HUES6 (cell line): ENCODE results near the gene ZFX.

Experiments used
- H3K27ac ChIP-seq: 2 replicates; pipeline ENCODE4 v1.7.0; 2013; ENCODE audit warnings: low read depth, mild to moderate bottlenecking, low read length, inconsistent platforms
- H3K27me3 ChIP-seq: 2 replicates; pipeline ENCODE4 v1.6.1; 2013; ENCODE audit warnings: low read length; ENCODE audit not compliant: control insufficient read depth, insufficient read depth
- H3K36me3 ChIP-seq: 2 replicates; pipeline ENCODE4 v1.6.1; 2013; ENCODE audit warnings: low read length; ENCODE audit not compliant: control insufficient read depth, insufficient read depth
- H3K4me1 ChIP-seq: 2 replicates; pipeline ENCODE4 v1.6.1; 2013; ENCODE audit warnings: low read length; ENCODE audit not compliant: control insufficient read depth, insufficient read depth
- H3K4me3 ChIP-seq: 2 replicates; pipeline ENCODE4 v1.5.1; 2013; ENCODE audit warnings: low read depth, low read length
- H3K9ac ChIP-seq: one replicate; pipeline ENCODE4 v1.6.1; 2013; ENCODE audit warnings: mild to moderate bottlenecking, low read length
- H3K9me3 ChIP-seq: 2 replicates; pipeline ENCODE4 v1.6.1; 2013; ENCODE audit warnings: low read depth, low read length; ENCODE audit not compliant: control insufficient read depth, insufficient read depth

Gene ZFX

DNA sequence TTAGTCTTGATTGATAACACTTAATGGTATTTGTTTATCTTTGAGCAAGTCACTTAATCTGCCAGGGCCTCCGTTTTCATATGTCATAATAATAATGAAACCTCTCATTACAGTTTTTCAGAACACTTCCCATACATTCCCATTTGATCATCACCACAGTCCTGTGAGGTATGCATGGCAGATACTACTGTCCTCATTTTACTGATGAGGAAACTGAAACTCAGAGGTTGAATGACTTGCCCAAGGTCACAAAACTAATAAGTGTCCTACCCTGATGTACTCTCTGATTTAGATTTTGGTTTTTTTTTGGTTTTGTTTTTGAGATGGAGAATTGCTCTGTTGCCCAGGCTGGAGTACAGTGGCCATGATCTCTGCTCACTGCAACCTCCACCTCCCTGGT, 25.7 kb downstream of the ZFX start:
- no peaks in the 10 kb centered on the region for H3K9me3 ChIP-seq
- H3K27ac ChIP-seq = no peak overlapping the region
- no peak overlapping the region for H3K4me3 ChIP-seq
- peaks cover 60% of the 10 kb centered on the region for H3K36me3 ChIP-seq
- no peaks in the 10 kb centered on the region for H3K4me1 ChIP-seq
- H3K9ac ChIP-seq = no peak overlapping the region
- no peaks in the 10 kb centered on the region for H3K27me3 ChIP-seq

- H3K27me3 ChIP-seq = no peaks in the 10 kb centered on the region
- H3K27ac ChIP-seq = no peak overlapping the region
- H3K9me3 ChIP-seq = no peaks in the 10 kb centered on the region
- no peaks in the 10 kb centered on the region for H3K4me1 ChIP-seq
- H3K4me3 ChIP-seq = no peak overlapping the region
- peaks cover 69% of the 10 kb centered on the region for H3K36me3 ChIP-seq
- H3K9ac ChIP-seq = no peak overlapping the region
Measured at GRCh38 chrX:24178441-24178840, 28.9 kb downstream of the ZFX start.

GRCh38 chrX:24184018-24184417, 34.5 kb downstream of the ZFX start:
- Histone ChIP-seq H3K4me3 (no peak overlapping the region), H3K36me3 (peaks cover 37% of the 10 kb centered on the region), H3K9ac (no peak overlapping the region), H3K27me3 (no peaks in the 10 kb centered on the region), H3K4me1 (no peaks in the 10 kb centered on the region), H3K27ac (no peak overlapping the region), H3K9me3 (no peaks in the 10 kb centered on the region)

GRCh38 chrX:24186483-24186882, 37.0 kb downstream of the ZFX start:
- H3K9me3 ChIP-seq = no peaks in the 10 kb centered on the region
- H3K4me3 ChIP-seq = no peak overlapping the region
- H3K27me3 ChIP-seq = no peaks in the 10 kb centered on the region
- peaks cover 14% of the 10 kb centered on the region; the same call in 1 of the 2 replicates for H3K36me3 ChIP-seq
- no peaks in the 10 kb centered on the region for H3K4me1 ChIP-seq
- H3K27ac ChIP-seq = no peak overlapping the region
- no peak overlapping the region for H3K9ac ChIP-seq

- Histone ChIP-seq H3K27ac (no peak overlapping the region), H3K27me3 (no peaks in the 10 kb centered on the region), H3K4me1 (no peaks in the 10 kb centered on the region), H3K4me3 (no peak overlapping the region), H3K36me3 (peaks cover 11% of the 10 kb centered on the region; the same call in 1 of the 2 replicates), H3K9me3 (no peaks in the 10 kb centered on the region), H3K9ac (no peak overlapping the region)
Measured at GRCh38 chrX:24186986-24187385, 37.5 kb downstream of the ZFX start.

DNA sequence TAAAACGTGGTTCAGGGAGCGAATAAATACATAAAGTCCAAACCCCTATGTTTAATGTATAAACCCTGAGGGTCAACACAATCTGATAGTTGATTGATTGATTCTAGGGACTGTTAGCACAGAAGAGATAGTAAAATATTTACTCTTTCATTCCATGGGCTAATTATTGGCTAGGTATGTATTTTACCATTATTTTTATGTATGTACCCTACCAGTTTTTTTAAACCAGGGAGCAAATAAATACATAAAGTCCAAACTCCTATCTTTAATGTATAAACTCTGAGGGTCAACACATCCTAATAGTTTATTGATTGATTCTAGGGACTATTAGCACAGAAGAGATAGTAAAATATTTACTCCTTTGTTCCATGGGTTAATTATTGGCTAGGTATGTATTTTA, 40.0 kb downstream of the ZFX start:
- H3K4me3 ChIP-seq = no peak overlapping the region
- H3K4me1 ChIP-seq = no peaks in the 10 kb centered on the region
- 0 out of 2 replicates have a peak, but pooled peaks cover 3% of the 10 kb centered on the region for H3K36me3 ChIP-seq
- no peak overlapping the region for H3K27ac ChIP-seq
- no peak overlapping the region for H3K9ac ChIP-seq
- no peaks in the 10 kb centered on the region for H3K27me3 ChIP-seq
- no peaks in the 10 kb centered on the region for H3K9me3 ChIP-seq

DNA sequence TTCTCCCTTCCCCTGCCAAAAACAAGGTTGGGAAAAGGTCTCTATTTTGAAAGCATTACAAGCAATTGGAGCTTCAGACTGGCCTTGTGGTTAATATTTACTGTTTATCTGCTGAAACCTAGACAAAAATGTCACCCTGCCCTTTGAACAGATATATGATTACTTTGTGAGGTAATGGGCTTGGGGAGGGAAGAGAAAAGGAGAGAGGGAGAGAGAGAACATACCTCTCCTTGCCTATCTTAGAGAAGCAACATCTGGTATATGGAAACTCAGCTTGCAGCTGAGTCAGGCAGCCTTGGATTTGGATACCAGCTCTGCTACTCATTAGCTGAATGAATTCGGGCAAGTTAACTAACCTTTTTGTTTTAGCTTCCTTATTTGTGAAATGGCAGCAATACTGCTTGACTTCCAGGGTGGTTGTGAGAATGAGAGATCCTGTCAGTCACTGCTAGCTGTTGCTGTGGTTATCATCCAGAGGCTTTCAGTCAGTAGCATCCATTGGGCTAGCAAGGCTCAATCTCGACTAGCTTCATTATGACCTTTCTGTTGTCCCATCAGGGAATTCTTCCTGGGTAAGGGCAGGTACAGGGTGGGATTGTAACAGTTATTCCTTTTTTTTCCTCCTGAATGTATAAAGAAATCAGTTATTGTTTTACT, 41.1 kb downstream of the ZFX start:
- no peaks in the 10 kb centered on the region for H3K27me3 ChIP-seq
- H3K36me3 ChIP-seq = no peaks in the 10 kb centered on the region
- H3K9ac ChIP-seq = no peak overlapping the region
- no peaks in the 10 kb centered on the region for H3K4me1 ChIP-seq
- no peak overlapping the region for H3K4me3 ChIP-seq
- H3K9me3 ChIP-seq = no peaks in the 10 kb centered on the region
- H3K27ac ChIP-seq = no peak overlapping the region

DNA sequence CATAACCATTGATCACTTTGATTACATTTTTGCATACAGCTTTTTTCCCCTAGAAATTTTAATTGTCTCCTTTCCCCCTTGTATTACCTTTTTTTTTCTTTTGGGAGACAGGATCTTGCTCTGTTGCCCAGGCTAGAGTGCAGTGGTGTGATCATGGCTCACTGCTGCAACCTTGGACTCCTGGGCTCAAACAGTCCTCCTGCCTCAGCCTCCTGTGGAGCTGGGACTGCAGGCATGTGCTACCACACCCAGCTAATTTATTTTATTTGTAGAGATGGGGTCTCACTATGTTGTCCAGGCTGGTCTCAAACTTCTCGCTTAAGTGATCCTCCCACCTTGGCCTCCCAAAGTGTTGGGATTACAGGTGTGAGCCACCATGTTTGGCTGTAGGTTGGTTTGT, 47.0 kb downstream of the ZFX start:
- Histone ChIP-seq H3K9ac (no peak overlapping the region), H3K4me1 (no peaks in the 10 kb centered on the region), H3K4me3 (no peak overlapping the region), H3K36me3 (0 out of 2 replicates have a peak, but pooled peaks cover 4% of the 10 kb centered on the region), H3K9me3 (no peaks in the 10 kb centered on the region), H3K27ac (no peak overlapping the region), H3K27me3 (no peaks in the 10 kb centered on the region)

- H3K27me3 ChIP-seq = no peaks in the 10 kb centered on the region
- H3K36me3 ChIP-seq = 0 out of 2 replicates have a peak, but pooled peaks cover 12% of the 10 kb centered on the region
- no peak overlapping the region for H3K4me3 ChIP-seq
- H3K9ac ChIP-seq = no peak overlapping the region
- H3K27ac ChIP-seq = no peak overlapping the region
- no peaks in the 10 kb centered on the region for H3K4me1 ChIP-seq
- no peaks in the 10 kb centered on the region for H3K9me3 ChIP-seq
Measured at GRCh38 chrX:24198101-24198500, 48.6 kb downstream of the ZFX start.

DNA sequence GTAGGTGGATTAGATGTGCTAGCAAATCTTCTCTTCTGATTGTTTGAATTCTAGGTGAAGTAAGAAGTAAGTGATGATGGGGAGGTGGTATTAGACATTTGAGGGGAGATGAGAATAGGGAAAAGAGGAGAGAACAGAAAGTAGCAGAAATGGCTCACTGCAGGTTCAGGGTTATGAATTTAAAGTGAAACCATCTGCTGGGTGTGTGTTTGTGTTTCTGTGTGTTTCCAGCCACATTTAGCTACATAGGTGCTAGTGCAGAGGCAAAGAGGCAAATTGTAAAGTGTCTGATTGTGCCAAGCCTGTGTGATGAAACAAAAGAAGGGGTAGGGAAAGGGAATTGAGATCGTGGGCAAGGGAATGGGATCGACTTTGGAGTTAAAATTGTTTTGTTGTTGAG, 50.6 kb downstream of the ZFX start:
- Histone ChIP-seq H3K27ac (no peak overlapping the region), H3K9me3 (no peaks in the 10 kb centered on the region), H3K4me3 (no peak overlapping the region), H3K27me3 (no peaks in the 10 kb centered on the region), H3K36me3 (0 out of 2 replicates have a peak, but pooled peaks cover 14% of the 10 kb centered on the region), H3K9ac (no peak overlapping the region), H3K4me1 (no peaks in the 10 kb centered on the region)

DNA sequence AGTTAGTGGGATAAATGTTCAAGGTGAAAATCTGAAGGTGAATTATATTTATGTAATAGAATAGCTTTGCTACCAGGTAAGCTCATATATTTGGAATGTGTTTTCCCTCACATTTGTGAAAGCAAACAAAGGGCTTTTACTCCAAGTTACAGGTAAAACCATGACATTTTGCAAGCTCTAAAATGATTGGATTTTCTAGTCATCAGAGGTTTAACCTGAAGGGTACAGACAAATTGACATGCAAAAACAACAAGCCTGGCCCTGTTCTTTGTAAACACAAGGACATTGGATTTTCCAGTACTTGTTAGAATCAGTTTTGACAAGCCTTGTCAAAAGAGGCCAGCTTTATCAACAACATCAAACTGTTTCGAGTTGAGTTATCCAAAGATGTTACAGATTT, 51.7 kb downstream of the ZFX start:
- Histone ChIP-seq H3K4me1 (no peaks in the 10 kb centered on the region), H3K27ac (no peak overlapping the region), H3K36me3 (0 out of 2 replicates have a peak, but pooled peaks cover 14% of the 10 kb centered on the region), H3K4me3 (no peak overlapping the region), H3K9me3 (no peaks in the 10 kb centered on the region), H3K27me3 (no peaks in the 10 kb centered on the region), H3K9ac (no peak overlapping the region)
